ENCODE data around the gene TPRN. TPM values are rescaled to one million over a fixed set of nuclear protein-coding genes. Genes with fewer than 3 reads are reported as not detected.

Gene TPRN
- total RNA-seq, 2 donors from 2014 or later: 6.4 to 6.8 TPM

- Histone ChIP-seq H3K4me1 (no peaks in the 10 kb centered on the region), H3K4me3 (no peak overlapping the region), H3K27ac (no peak overlapping the region), H3K27me3 (peaks cover 0 to 4% of the 10 kb centered on the region in 2 donors), H3K36me3 (no peaks in the 10 kb centered on the region), H3K9me3 (no peaks in the 10 kb centered on the region)
- DNase-seq (ENCODE audit: low spot score): no peak
- no peak for TF ChIP-seq CTCF (IDR thresholded peaks at IDR 0.05)
Measured at GRCh38 chr9:137148242-137148641, 52.3 kb downstream of the TPRN start.

- Histone ChIP-seq H3K9me3 (no peaks in the 10 kb centered on the region), H3K36me3 (no peaks in the 10 kb centered on the region), H3K4me3 (no peak overlapping the region), H3K27ac (no peak overlapping the region), H3K4me1 (no peaks in the 10 kb centered on the region), H3K27me3 (peaks cover 0 to 4% of the 10 kb centered on the region in 2 donors)
- DNase-seq (ENCODE audit: low spot score): no peak
- TF ChIP-seq CTCF (IDR thresholded peaks at IDR 0.05): no peak
Measured at GRCh38 chr9:137147793-137148160, 52.8 kb downstream of the TPRN start.

- Histone ChIP-seq H3K36me3 (no peaks in the 10 kb centered on the region), H3K4me1 (no peaks in the 10 kb centered on the region), H3K4me3 (no peak overlapping the region), H3K9me3 (no peaks in the 10 kb centered on the region), H3K27me3 (peaks cover 0 to 4% of the 10 kb centered on the region in 2 donors), H3K27ac (no peak overlapping the region)
- no peak for DNase-seq (ENCODE audit: low spot score)
- no peak for TF ChIP-seq CTCF (IDR thresholded peaks at IDR 0.05)
Measured at GRCh38 chr9:137147091-137147792, 53.3 kb downstream of the TPRN start.

- Histone ChIP-seq H3K4me3 (no peak overlapping the region), H3K4me1 (no peaks in the 10 kb centered on the region), H3K9me3 (no peaks in the 10 kb centered on the region), H3K36me3 (no peaks in the 10 kb centered on the region), H3K27ac (no peak overlapping the region), H3K27me3 (peaks cover 0 to 4% of the 10 kb centered on the region in 2 donors)
- no peak for DNase-seq (ENCODE audit: low spot score)
- TF ChIP-seq CTCF (IDR thresholded peaks at IDR 0.05): no peak
Measured at GRCh38 chr9:137146527-137146918, 54.0 kb downstream of the TPRN start.

- no peak for DNase-seq (ENCODE audit: low spot score)
- H3K4me3 ChIP-seq: no peak overlapping the region
- no peak overlapping the region for H3K27ac ChIP-seq
- no peaks in the 10 kb centered on the region for H3K4me1 ChIP-seq
- no peaks in the 10 kb centered on the region for H3K9me3 ChIP-seq
- no peak for TF ChIP-seq CTCF (IDR thresholded peaks at IDR 0.05)
- no peaks in the 10 kb centered on the region for H3K36me3 ChIP-seq
- peaks cover 0 to 4% of the 10 kb centered on the region in 2 donors for H3K27me3 ChIP-seq
Measured at GRCh38 chr9:137145731-137146526, 54.6 kb downstream of the TPRN start.
